Body of pancreas (tissue), 4 donors: Measurements from ENCODE around the gene PCNX1. TPM values are rescaled to one million over a fixed set of nuclear protein-coding genes. Genes with fewer than 3 reads are reported as not detected.

Experiments used
- ATAC-seq: fragments of 150-250 bp; one replicate; pipeline ENCODE4 v1.9.1; 2016
- DNase-seq, 4 donors: peaks; one replicate each; pipeline ENCODE4 v3.0.0-alpha.2; 2019
- H3K27ac ChIP-seq, 4 donors: fragments of 200-600 bp; sonication (generic); 1 replicate in 3 of 4; 2 replicates in 1 of 4; pipeline versions ENCODE4 v1.5.1 to v1.6.1; 2016 to 2019; ENCODE audit warnings: mild to moderate bottlenecking in 1 of 4, mixed read lengths in 1 of 4, moderate library complexity in 1 of 4
- H3K27me3 ChIP-seq, 2 donors: fragments of 200-600 bp; sonication (generic); one replicate each; pipeline ENCODE4 v1.6.0; 2016; ENCODE audit warnings: mild to moderate bottlenecking in 1 of 2
- H3K36me3 ChIP-seq, 2 donors: fragments of 200-600 bp; sonication (generic); replicated peaks in 1 of 2; 2 replicates each; pipeline ENCODE4 v1.5.1; 2016; ENCODE audit warnings: low read depth in 2 of 2; ENCODE audit not compliant: insufficient read depth in 1 of 2
- H3K4me1 ChIP-seq: fragments of 200-600 bp; sonication (generic); one replicate; pipeline ENCODE4 v1.6.0; 2016
- H3K4me3 ChIP-seq, 2 donors: fragments of 200-600 bp; sonication (generic); 1 replicate in 1 of 2; 2 replicates in 1 of 2; pipeline ENCODE4 v1.5.1; 2016 to 2019
- H3K9me3 ChIP-seq, 3 donors: fragments of 200-600 bp; sonication (generic); 1 replicate in 2 of 3; 2 replicates in 1 of 3; pipeline ENCODE4 v1.5.1; 2016
- POLR2A ChIP-seq, 3 donors: fragments of 450-650 bp; IDR thresholded peaks; one replicate each; pipeline ENCODE4 v1.6.1; 2016; ENCODE audit warnings: antibody characterized with exemption in 3 of 3, mild to moderate bottlenecking in 2 of 3
- WGBS, 2 donors: methylation state at CpG; one replicate each; pipeline ENCODE4 v1.1.5; 2017; 5-methylcytosine and 5-hydroxymethylcytosine counted together
- intact Hi-C: fragments of 100-400 bp; cut with DNase I; formaldehyde crosslinking; loops from one replicate; pipeline ENCODE4 v1.15.1; 2023
- total RNA-seq, 2 donors: library from RNA; depleted of rRNA; stranded (reverse); fragments of >200 nt; gene quantifications; one replicate each; pipeline ENCODE4 v1.1.0, GENCODE V29; 2016
- TF ChIP-seq, protein P1 (sequence below), 7 experiments: fragments of 450-650 bp in 4 of 7; fragments of 200-600 bp in 3 of 7; sonication (generic) in 3 of 7; IDR thresholded peaks; one replicate each; pipeline ENCODE4 v1.5.1; 2016 to 2019; ENCODE audit warnings: antibody characterized with exemption in 7 of 7

The PCNX1 gene
- total RNA-seq, 2 donors from 2014 or later: 25.4 to 94.3 TPM

DNA sequence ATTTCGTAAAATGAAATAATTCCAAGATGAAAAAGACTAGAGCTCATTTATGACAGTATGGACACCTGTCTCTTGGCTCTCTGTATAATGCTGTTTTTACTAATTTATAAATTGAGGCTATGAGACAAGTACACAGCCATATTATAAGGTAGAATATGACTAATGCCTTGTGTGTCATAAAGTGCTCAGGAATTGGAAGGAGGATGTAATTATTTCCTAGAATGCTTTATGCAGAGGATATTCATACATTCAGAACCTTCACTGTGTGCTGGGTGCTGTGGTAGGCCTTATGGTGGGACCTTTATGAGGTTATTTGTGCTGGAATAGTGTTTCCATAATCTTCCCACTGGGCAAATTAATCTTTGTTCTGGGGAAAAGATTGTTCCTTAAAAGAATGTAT is 13.3 kb downstream of the PCNX1 start:
- Histone ChIP-seq H3K27ac (no peak overlapping the region), H3K4me3 (no peak overlapping the region), H3K9me3 (no peaks in the 10 kb centered on the region), H3K4me1 (peaks cover 16% of the 10 kb centered on the region), H3K27me3 (no peaks in the 10 kb centered on the region), H3K36me3 (no peaks in the 10 kb centered on the region)
- WGBS, 2 donors: 72 to 81% methylated on average over 1 of the region's 1 CpG
- no peak for DNase-seq
- no peak for TF ChIP-seq POLR2A (IDR thresholded peaks at IDR 0.05)
- TF ChIP-seq, protein P1, sequence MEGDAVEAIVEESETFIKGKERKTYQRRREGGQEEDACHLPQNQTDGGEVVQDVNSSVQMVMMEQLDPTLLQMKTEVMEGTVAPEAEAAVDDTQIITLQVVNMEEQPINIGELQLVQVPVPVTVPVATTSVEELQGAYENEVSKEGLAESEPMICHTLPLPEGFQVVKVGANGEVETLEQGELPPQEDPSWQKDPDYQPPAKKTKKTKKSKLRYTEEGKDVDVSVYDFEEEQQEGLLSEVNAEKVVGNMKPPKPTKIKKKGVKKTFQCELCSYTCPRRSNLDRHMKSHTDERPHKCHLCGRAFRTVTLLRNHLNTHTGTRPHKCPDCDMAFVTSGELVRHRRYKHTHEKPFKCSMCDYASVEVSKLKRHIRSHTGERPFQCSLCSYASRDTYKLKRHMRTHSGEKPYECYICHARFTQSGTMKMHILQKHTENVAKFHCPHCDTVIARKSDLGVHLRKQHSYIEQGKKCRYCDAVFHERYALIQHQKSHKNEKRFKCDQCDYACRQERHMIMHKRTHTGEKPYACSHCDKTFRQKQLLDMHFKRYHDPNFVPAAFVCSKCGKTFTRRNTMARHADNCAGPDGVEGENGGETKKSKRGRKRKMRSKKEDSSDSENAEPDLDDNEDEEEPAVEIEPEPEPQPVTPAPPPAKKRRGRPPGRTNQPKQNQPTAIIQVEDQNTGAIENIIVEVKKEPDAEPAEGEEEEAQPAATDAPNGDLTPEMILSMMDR (IDR thresholded peaks at IDR 0.05): no peak
- no peak for ATAC-seq
- intact Hi-C loops: no loop called here

DNA sequence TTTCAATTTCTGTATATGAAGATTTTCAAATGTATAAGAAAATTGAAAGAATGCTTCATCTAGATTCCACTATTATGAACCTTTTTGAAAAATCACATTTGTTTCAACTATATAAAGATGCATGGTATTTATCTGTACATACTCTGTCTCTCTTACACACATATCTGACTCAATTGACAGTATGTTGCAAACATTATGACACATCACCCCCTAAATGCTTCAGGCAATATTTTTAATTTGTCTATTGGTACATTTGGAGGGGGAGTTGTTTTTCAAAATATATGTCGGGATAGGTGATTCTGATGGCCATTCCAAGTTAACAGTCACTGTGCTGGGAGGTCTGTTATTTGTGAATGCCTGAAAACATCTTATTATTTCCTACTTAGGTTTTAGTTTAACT is 14.4 kb downstream of the PCNX1 start:
- Histone ChIP-seq H3K9me3 (no peaks in the 10 kb centered on the region), H3K4me3 (no peak overlapping the region), H3K4me1 (peaks cover 5% of the 10 kb centered on the region), H3K36me3 (no peaks in the 10 kb centered on the region), H3K27ac (no peak overlapping the region), H3K27me3 (no peaks in the 10 kb centered on the region)
- TF ChIP-seq POLR2A (IDR thresholded peaks at IDR 0.05): no peak
- TF ChIP-seq, protein P1 (IDR thresholded peaks at IDR 0.05): no peak
- intact Hi-C loops: no loop called here
- WGBS, 2 donors: 88 to 97% methylated on average over 1 of the region's 1 CpG
- DNase-seq: no peak
- ATAC-seq: no peak

- no peaks in the 10 kb centered on the region for H3K36me3 ChIP-seq
- ATAC-seq: no peak
- H3K27ac ChIP-seq: no peak overlapping the region
- H3K4me3 ChIP-seq: no peak overlapping the region
- intact Hi-C loops: no loop called here
- H3K4me1 ChIP-seq: peaks cover 5% of the 10 kb centered on the region
- no peak for DNase-seq
- no peaks in the 10 kb centered on the region for H3K27me3 ChIP-seq
- WGBS, 2 donors: 84 to 93% methylated on average over 2 of the region's 2 CpGs
- TF ChIP-seq, protein P1 (IDR thresholded peaks at IDR 0.05): no peak
- TF ChIP-seq POLR2A (IDR thresholded peaks at IDR 0.05): no peak
- no peaks in the 10 kb centered on the region for H3K9me3 ChIP-seq
These were observed 17.3 kb downstream of the PCNX1 start for GRCh38 chr14:70924521-70924920.

- no peak overlapping the region for H3K27ac ChIP-seq
- TF ChIP-seq POLR2A (IDR thresholded peaks at IDR 0.05): no peak
- TF ChIP-seq, protein P1 (IDR thresholded peaks at IDR 0.05): no peak
- DNase-seq: no peak
- H3K9me3 ChIP-seq: no peaks in the 10 kb centered on the region
- H3K27me3 ChIP-seq: no peaks in the 10 kb centered on the region
- intact Hi-C loops: no loop called here
- no peak overlapping the region for H3K4me3 ChIP-seq
- no peak for ATAC-seq
- H3K4me1 ChIP-seq: peaks cover 5% of the 10 kb centered on the region
- 78 to 80% methylated on average over 5 of the region's 5 CpGs for WGBS, 2 donors
- no peaks in the 10 kb centered on the region for H3K36me3 ChIP-seq
These were observed 19.1 kb downstream of the PCNX1 start for GRCh38 chr14:70926235-70926830.

DNA sequence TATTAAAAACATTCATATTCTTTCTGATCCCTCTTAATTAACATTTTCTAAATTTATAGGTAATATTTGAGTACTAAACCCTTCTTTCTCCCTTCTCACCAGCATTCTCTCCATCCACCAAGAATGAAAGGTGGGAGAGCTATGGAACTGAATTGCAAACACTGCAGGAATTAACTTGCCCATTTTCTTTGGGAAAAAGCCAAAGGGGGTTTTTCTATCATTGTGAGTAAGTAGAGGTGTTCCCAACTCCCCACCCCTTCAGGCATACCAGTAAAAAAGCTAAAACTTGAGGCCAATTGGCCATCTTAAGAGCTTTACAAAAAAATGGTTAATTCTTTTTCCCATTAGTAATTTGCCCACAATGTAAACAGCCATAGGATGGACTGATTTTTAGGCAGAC is 23.7 kb downstream of the PCNX1 start:
- Histone ChIP-seq H3K27me3 (no peaks in the 10 kb centered on the region), H3K4me3 (no peak overlapping the region), H3K36me3 (no peaks in the 10 kb centered on the region), H3K27ac (no peak overlapping the region), H3K4me1 (peaks cover 13% of the 10 kb centered on the region), H3K9me3 (no peaks in the 10 kb centered on the region)
- DNase-seq (no peak), ATAC-seq (no peak)
- intact Hi-C loops: no loop called here
- TF ChIP-seq, protein P1 (IDR thresholded peaks at IDR 0.05): no peak
- TF ChIP-seq POLR2A (IDR thresholded peaks at IDR 0.05): no peak
